HG02798 (cell line): ENCODE measurements around the gene INSYN1.
"Not testable (repeated sequence)": the region's sequence is repeated elsewhere in the genome, so short reads cannot be mapped to it uniquely, and the experiment has no call there.

ENCODE experiments used
- ATAC-seq: cut with Tn5 transposase; IDR thresholded peaks from one replicate; pipeline ENCODE4 v1.9.1; 2021; ENCODE audit warnings: mild to moderate bottlenecking; ENCODE audit not compliant: unreplicated experiment, poor library complexity

Gene INSYN1

GRCh38 chr15:73753250-73754130 is at the start of gene INSYN1:
INSYN1 (minus strand) TSS chr15:73753351; CDS start chr15:73751130, 2,221 bp downstream.
- no peak for ATAC-seq

DNA sequence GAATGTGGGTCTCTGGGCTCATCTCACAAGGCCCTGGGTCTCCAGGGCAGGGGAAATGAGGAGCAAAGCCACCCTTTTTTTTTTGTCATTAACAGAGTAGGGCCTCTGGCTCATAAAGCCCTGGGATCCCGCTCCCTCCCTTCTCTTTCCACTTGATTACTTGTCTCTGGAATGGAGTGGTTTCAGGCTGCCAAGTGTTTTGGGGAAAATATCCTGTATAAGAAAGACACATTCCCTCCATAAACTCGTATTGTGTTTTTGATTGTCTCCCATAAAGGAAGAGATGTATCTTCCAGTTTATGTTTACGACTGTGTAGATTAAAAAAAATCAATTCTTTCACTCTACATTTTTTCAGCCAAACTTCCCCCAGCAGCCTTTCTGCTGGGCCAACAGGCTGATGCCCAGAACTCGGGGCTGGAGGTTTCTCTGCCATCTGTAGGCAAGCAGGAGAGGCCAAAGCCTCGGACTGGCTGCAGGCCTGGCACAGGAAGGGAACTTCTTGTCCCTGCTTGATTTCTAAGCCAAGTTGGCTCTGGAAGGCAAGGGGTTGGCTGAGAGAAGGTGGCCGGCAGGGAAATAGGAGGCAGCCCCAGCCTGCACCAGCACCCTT is 49.4 kb upstream of the INSYN1 start:
- ATAC-seq, result no peak

DNA sequence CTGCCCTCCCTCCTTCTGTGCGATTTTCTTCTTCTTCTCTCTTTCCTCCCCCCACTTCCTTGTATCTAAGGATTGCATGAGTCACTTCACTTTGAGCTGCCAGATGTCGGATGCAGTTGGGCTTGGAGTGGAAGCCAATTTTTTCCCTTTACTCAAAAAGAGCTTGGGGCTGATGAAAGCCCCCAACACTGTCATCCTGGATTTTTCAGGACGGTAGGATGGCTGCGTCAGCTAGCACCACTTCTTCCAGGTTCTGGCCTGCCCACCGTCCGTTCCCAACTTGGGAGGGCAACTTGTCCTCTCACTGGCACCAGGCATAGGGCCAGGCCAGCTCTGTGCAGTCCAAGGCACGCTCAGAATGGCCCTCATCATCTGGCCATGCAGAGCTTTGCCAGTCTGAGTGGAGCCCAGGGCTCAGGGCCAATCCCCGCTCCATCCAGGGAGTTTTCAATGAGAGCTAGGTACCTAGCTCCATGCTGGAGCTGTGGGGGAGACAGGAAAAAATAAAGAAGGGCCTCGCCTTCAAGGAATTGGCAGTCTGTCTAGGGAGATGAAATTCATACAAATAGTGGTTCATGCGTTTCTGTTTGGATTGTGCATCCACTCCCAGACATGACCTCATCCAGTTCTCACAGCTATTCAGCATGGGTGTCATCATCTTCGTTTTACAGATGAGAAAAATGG is 47.7 kb upstream of the INSYN1 start:
- ATAC-seq, result no peak

GRCh38 chr15:73799466-73799865 is 46.3 kb upstream of the INSYN1 start:
- ATAC-seq, result no peak

DNA sequence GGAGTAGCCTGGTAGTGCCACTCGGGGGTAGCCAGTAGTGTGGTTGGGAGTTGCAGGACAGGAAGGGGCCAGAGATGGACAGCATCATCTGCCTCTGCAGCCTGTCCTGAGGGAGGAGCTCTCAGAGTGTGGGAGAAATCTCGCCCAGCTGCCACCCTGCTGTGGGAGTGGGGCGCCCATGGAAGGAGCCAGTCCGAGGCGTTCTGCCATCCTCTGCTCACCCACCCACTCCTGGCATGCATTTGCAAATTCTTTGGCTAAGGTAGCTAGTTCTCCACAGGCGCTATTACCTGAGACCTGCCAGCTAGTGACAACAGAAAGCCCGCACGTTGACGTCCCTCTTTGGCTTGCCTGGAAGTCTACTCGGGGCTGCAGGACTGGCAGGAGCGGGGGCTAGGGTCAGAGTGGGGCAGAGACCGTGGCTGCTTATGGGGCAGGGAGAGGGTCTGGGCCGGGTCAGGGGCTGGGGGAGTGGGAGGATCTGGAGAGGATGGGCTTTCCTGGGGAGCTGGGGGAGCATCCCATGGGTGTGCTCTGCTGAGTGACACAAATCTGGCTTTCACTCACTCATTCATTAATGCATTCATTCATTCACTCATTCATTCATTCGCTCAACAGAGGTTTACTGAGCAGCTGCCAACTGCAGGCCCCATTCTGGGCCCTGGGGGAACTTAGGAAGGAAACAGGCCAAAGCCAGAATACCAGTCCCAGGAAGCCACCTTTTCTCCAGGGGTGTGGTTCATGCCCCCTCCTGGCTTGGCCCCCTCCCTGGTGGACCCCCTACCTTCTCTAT is 44.4 kb upstream of the INSYN1 start:
- no peak for ATAC-seq

- ATAC-seq, result no peak
Measured at GRCh38 chr15:73796331-73796831, 43.2 kb upstream of the INSYN1 start.

- ATAC-seq, result no peak
Measured at GRCh38 chr15:73794443-73795133, 41.4 kb upstream of the INSYN1 start.

DNA sequence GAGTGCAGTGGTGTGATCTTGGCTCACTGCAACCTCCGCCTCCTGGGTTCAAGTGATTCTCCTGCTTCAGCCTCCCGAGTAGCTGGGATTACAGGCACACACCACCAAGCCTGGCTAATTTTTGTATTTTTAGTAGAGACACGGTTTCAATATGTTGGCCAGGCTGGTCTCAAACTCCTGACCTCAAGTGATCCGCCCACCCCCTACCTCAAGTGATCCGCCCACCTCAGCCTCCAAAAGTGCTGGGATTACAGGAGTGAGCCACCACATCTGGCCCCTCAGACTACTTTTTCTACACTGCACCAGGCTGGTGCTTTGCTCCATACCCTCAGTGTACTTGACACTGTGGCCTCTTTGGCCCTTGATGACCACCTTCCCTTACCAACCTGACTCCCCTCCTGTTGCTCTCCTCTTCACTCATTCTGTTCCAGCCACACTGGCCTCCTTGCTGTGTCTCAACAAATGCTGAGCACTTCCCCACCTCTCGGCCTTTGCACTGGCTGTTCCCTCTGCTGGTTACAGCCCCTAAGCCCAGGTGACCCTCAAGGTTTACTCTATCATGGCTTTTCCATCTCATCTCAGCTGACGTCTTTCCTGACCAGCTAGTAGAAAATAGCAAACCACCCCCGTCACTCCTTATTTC is 39.9 kb upstream of the INSYN1 start:
- ATAC-seq, result not testable (repeated sequence)

DNA sequence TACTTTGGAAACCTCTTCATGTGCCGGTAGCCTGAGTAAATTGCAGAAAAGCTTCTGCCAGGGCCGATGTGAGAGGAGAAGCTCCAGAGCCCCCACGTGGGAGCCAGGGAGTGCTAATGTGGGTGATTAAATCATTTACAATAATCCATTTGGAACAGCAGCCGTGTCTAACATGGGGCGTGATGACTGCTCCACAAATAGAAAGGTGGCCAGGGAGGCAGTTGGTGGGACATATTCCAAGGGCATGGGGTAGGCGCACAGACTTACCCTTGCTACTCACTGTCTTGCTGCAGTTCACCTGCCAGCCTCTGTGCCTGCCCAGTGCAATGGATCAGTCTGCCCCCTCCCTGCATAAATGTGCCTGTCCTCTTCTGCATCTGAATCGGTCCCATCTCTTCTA is 39.3 kb upstream of the INSYN1 start:
- ATAC-seq, result no peak

GRCh38 chr15:73789521-73790240 is 36.5 kb upstream of the INSYN1 start:
- no peak for ATAC-seq

DNA sequence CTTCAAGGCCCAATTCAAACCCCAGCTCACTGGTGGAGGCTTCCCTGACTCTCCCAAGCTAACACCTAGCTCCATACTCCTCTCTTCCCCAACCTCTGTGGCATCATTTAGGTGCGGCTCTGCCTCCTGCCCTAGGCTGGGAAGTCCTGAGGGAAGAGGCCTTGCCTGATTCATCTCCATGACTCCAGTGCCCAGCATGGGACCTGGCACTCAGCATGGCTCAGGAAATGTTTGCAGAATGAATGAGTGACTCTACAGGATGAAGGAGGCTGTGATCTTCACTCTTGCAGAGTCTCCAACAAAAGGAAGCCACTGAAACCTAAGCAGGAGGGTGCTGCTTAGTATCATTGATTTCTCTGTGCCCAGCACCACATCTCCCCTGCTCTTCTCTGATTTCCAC is 34.5 kb upstream of the INSYN1 start:
- ATAC-seq, result no peak

GRCh38 chr15:73786538-73786937 is 33.4 kb upstream of the INSYN1 start:
- no peak for ATAC-seq

DNA sequence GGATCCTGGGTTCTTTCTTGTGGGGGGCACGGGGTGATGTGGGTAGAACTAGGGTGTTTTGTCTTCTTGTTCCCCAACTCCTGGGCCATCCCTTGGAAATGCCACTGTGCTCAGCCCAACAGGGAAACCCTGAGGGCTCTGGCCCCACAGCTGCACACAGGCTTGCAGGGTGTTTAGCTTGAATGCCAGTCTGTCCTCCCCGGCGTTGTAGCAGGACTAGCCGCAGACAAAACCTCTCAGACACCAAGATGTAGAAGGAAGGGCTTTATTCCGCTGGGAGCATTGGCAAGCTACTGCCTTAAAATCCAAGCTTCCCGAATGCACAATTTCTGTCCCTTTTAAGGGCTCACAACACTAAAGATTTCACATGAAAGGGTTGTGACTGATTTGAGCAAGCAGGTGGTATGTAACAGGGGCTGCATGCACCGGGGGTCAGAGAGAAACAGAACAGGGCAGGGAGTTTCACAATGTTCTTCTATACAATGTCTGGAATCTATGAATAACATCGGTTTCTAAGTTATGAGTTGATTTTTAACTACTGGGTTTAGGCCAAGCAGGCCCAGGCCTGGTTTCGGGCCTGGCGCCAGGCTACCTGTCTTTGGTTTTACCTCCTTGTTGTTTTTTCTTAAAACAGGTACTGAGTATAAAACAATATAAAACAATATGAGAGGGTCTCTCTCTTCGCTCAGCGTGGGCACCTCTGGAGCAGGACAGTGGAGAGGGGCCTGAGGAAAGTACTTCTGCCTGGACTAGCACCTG is 32.3 kb upstream of the INSYN1 start:
- ATAC-seq, result not testable (repeated sequence)

DNA sequence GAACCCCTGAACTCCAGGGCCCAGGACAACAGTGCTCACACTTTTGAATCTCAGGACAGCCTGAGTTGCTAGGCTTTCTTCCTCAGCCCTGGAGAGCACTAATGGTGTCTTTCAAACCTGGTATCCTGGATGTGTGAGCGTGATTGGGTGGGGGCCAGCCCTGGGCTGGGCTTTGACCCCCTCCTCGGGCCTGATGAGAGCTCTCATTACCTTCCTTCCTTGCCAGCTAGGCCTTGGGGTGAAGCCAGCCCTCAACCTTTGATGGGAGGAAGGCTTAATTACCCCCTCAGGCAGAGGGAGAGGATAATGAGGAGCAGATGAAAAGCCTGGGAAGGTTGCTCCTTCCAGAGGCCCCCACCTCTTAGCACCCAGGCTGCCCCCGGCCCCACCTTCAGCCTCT is 31.1 kb upstream of the INSYN1 start:
- no peak for ATAC-seq

DNA sequence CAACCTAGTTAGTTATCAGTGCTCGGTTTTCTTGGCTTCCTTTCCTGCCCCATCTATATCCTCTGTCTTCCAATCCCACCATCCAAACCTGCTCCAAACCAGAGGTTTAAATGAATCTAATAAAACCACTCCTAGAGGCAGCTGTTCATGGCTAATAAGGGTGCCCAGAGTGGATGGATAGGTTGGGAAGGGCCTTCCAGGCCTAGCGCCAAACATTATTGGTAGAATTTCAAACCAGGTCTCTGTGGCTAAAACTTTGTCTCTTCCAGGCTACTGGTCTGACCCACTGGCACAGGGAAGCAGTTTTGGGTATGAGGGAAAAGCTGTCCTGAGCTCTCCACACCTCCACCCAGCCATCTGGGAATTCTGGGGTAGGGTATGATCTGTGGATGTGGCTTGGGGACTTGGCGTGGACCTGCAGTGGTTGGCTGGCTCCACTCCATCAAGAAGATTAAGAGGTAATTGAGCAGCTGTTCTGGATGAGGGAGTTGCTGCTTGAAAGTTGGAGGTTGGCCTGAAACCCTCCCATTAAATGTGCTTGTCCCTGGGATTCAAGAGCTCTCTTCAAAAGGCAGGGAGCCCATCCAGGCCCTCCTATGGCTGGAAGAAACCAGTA is 29.3 kb upstream of the INSYN1 start:
- no peak for ATAC-seq

- ATAC-seq, result no peak
Measured at GRCh38 chr15:73781038-73781925, 28.1 kb upstream of the INSYN1 start.
